ENCODE data around the gene DCTN3. TPM values are rescaled to one million over a fixed set of nuclear protein-coding genes. Genes with fewer than 3 reads are reported as not detected.

Gene DCTN3
- total RNA-seq, 1 experiment from 2014 or later = 57.5 TPM

DNA sequence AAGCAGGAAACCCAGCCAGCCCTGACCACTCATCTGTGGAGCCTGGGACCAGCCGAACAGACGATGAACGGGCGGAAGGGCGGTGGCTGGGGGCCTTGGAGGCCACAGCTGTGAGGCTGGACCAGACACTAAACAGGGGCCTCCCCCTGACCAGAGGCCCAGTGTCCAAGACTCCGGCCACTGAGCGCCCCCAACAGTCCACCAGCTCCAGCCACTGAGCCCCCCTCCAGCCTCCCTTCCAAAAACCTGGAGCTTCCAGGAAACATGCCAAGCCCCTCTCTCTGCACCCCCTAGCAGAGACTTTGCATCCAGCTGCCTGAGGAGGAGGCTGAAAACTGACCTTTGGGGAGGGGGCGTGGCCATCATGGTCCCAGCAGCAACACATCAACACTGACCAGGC lies 54.0 kb downstream of the DCTN3 start:
- TF ChIP-seq EZH2 (IDR thresholded peaks at IDR 0.05; ENCODE audit: low read depth) = no peak
- TF ChIP-seq, protein P1, sequence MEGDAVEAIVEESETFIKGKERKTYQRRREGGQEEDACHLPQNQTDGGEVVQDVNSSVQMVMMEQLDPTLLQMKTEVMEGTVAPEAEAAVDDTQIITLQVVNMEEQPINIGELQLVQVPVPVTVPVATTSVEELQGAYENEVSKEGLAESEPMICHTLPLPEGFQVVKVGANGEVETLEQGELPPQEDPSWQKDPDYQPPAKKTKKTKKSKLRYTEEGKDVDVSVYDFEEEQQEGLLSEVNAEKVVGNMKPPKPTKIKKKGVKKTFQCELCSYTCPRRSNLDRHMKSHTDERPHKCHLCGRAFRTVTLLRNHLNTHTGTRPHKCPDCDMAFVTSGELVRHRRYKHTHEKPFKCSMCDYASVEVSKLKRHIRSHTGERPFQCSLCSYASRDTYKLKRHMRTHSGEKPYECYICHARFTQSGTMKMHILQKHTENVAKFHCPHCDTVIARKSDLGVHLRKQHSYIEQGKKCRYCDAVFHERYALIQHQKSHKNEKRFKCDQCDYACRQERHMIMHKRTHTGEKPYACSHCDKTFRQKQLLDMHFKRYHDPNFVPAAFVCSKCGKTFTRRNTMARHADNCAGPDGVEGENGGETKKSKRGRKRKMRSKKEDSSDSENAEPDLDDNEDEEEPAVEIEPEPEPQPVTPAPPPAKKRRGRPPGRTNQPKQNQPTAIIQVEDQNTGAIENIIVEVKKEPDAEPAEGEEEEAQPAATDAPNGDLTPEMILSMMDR (conservative IDR thresholded peaks at IDR 0.05) = no peak
- no peaks in the 10 kb centered on the region for H3K79me2 ChIP-seq (ENCODE audit: low read depth)
- no peak overlapping the region for H3K4me2 ChIP-seq
- H3K4me3 ChIP-seq = no peak overlapping the region
- no peak for DNase-seq
- ChIA-PET CTCF (no interaction called here), POLR2A (ENCODE audit: unreplicated experiment) (no interaction called here)
- H3K9me2 ChIP-seq (ENCODE audit: insufficient read depth) = no peaks in the 10 kb centered on the region
- H2AFZ ChIP-seq = no peak overlapping the region
- no peaks in the 10 kb centered on the region for H3F3A ChIP-seq (ENCODE audit: insufficient read depth, low read depth)
- H3K9me3 ChIP-seq (ENCODE audit: insufficient read depth, low read depth) = no peaks in the 10 kb centered on the region
- H3K4me1 ChIP-seq (replicated peaks; ENCODE audit: insufficient read depth) = no peaks in the 10 kb centered on the region
- intact Hi-C loops (cut with micrococcal nuclease; ENCODE audit: unreplicated experiment) = no loop called here
- BruUV-seq (replicated peaks) = no TSS peak
- H3K27ac ChIP-seq = no peak overlapping the region
- H3K27me3 ChIP-seq (ENCODE audit: insufficient read depth, low read depth) = peaks cover 31% of the 10 kb centered on the region
- no peaks in the 10 kb centered on the region for H4K20me1 ChIP-seq (ENCODE audit: insufficient read depth)
- H3K36me3 ChIP-seq (ENCODE audit: low read depth) = no peaks in the 10 kb centered on the region

DNA sequence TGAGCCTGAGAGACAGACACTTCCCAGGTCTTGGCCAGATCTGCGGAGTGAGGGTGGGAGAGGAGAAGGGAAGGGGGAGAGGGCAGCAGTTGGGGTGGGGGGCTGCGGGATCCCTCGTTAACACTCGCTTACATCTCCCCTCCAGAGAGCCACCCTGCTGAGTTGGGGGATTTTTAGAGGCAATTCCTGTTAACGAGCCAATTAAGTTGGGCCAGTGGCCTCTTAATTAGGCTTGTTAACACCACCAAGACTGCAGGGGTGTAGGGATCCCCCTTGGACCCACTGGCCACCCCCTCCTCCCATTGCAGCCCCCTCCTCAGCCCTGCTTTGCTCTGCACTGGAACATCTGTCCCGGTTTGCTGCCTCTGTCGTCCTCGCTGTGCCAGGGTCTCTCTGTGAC lies 54.4 kb downstream of the DCTN3 start:
- H3K4me2 ChIP-seq = no peak overlapping the region
- TF ChIP-seq, protein P1 (conservative IDR thresholded peaks at IDR 0.05) = no peak
- TF ChIP-seq EZH2 (IDR thresholded peaks at IDR 0.05; ENCODE audit: low read depth) = no peak
- H3K4me3 ChIP-seq = no peak overlapping the region

DNA sequence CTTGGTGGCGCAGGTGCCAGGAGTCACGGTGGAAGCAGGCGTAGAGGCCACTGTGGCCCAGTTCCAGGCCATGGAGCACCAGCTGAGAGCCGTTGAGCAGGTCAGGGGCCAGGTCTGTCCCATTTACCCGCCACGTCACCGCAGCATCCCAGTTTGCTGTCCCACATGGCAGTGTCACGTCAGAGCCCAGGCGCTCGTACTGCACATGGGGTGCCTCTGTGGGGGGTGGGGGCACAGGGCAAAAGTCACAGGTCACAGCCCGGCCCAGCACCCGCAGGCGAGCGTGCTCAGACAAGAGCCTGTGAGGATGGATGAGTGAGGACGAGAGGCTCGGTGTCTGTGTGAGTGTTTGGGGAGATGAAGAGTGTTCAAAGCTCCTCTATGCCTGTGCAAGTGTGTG lies 55.7 kb downstream of the DCTN3 start:
- H3K4me2 ChIP-seq = no peak overlapping the region
- no peak overlapping the region for H3K4me3 ChIP-seq
- H4K20me1 ChIP-seq (ENCODE audit: insufficient read depth) = no peaks in the 10 kb centered on the region
- H3K9me3 ChIP-seq (ENCODE audit: insufficient read depth, low read depth) = no peaks in the 10 kb centered on the region
- BruUV-seq (replicated peaks) = no TSS peak
- H3K79me2 ChIP-seq (ENCODE audit: low read depth) = no peaks in the 10 kb centered on the region
- intact Hi-C loops (cut with micrococcal nuclease; ENCODE audit: unreplicated experiment) = no loop called here
- no peak overlapping the region for H2AFZ ChIP-seq
- POLR2A ChIA-PET (ENCODE audit: unreplicated experiment) = no interaction called here
- H3K4me1 ChIP-seq (replicated peaks; ENCODE audit: insufficient read depth) = no peaks in the 10 kb centered on the region
- no peak overlapping the region for H3K27ac ChIP-seq
- H3F3A ChIP-seq (ENCODE audit: insufficient read depth, low read depth) = no peaks in the 10 kb centered on the region
- DNase-seq = no peak
- CTCF ChIA-PET = no interaction called here
- H3K27me3 ChIP-seq (ENCODE audit: insufficient read depth, low read depth) = peaks cover 31% of the 10 kb centered on the region
- TF ChIP-seq, protein P1 (conservative IDR thresholded peaks at IDR 0.05) = no peak
- H3K9me2 ChIP-seq (ENCODE audit: insufficient read depth) = no peaks in the 10 kb centered on the region
- no peaks in the 10 kb centered on the region for H3K36me3 ChIP-seq (ENCODE audit: low read depth)

More for the DNA sequence above, 54.4 kb downstream of the DCTN3 start:
- H3K27me3 ChIP-seq (ENCODE audit: insufficient read depth, low read depth) = peaks cover 31% of the 10 kb centered on the region
- H3K27ac ChIP-seq = no peak overlapping the region
- no peak overlapping the region for H2AFZ ChIP-seq
- intact Hi-C loops (cut with micrococcal nuclease; ENCODE audit: unreplicated experiment) = no loop called here
- ChIA-PET CTCF (no interaction called here), POLR2A (ENCODE audit: unreplicated experiment) (no interaction called here)
- H3K9me3 ChIP-seq (ENCODE audit: insufficient read depth, low read depth) = no peaks in the 10 kb centered on the region
- no peaks in the 10 kb centered on the region for H3K9me2 ChIP-seq (ENCODE audit: insufficient read depth)
- no peaks in the 10 kb centered on the region for H3K4me1 ChIP-seq (replicated peaks; ENCODE audit: insufficient read depth)
- no TSS peak for BruUV-seq (replicated peaks)
- H3K79me2 ChIP-seq (ENCODE audit: low read depth) = no peaks in the 10 kb centered on the region
- no peaks in the 10 kb centered on the region for H3K36me3 ChIP-seq (ENCODE audit: low read depth)
- H3F3A ChIP-seq (ENCODE audit: insufficient read depth, low read depth) = no peaks in the 10 kb centered on the region
- H4K20me1 ChIP-seq (ENCODE audit: insufficient read depth) = no peaks in the 10 kb centered on the region
- DNase-seq = no peak

Other genes starting within 250 kb of the DCTN3 start
- gene MYORG, start 243.6 kb downstream of the DCTN3 start, total RNA-seq (2021) = 3.0 and 3.1 TPM in 2 replicates
- 12.7 and 15.6 TPM in 2 replicates for gene FAM219A, start 161.9 kb downstream of the DCTN3 start, total RNA-seq (2021)
- gene DNAI1, start 161.7 kb downstream of the DCTN3 start, total RNA-seq (2021) = 1.5 and 1.6 TPM in 2 replicates
- not detected in 2 replicates for gene ENHO, start 97.5 kb downstream of the DCTN3 start, total RNA-seq (2021)
- gene CNTFR, start 30.8 kb downstream of the DCTN3 start, total RNA-seq (2021) = not detected in 2 replicates
- gene RPP25L, start 8.4 kb downstream of the DCTN3 start, total RNA-seq (2021) = 15.6 and 19.4 TPM in 2 replicates
- not detected in 2 replicates for gene ARID3C, start 8.6 kb upstream of the DCTN3 start, total RNA-seq (2021)
- gene SIGMAR1, start 17.3 kb upstream of the DCTN3 start, total RNA-seq (2021) = 55.8 and 57.9 TPM in 2 replicates
- 13.5 and 18.2 TPM in 2 replicates for gene GALT, start 26.2 kb upstream of the DCTN3 start, total RNA-seq (2021)
- 8.5 and 8.7 TPM in 2 replicates for gene IL11RA, start 31.7 kb upstream of the DCTN3 start, total RNA-seq (2021)
- gene CCL27, start 42.2 kb upstream of the DCTN3 start, total RNA-seq (2021) = 0.44 and 0.98 TPM in 2 replicates
- not detected in 2 replicates for gene CCL19, start 70.8 kb upstream of the DCTN3 start, total RNA-seq (2021)
- not detected in 2 replicates for gene CCL21, start 89.6 kb upstream of the DCTN3 start, total RNA-seq (2021)